Activated naive CD4-positive, alpha-beta T cell treated with anti-CD3 and anti-CD28 coated beads, Interleukin-2, amount 10 ng/mL, durations not matched to agents 5 hours and 36 hours (primary cell): Measurements from ENCODE around the gene ZNF563. TPM values are rescaled to one million over a fixed set of nuclear protein-coding genes. Genes with fewer than 3 reads are reported as not detected.

Source experiments
- total RNA-seq, 2 experiments: library from RNA; stranded (reverse); gene quantifications; one replicate each; pipeline ENCODE4 v1.2.3, GENCODE V29; 2021

ZNF563 gene
- total RNA-seq: 1 to 10 TPM; 3.7 to 4.4 TPM

GRCh38 chr19:12333162-12334159, at the start of gene ZNF563:
ZNF563 (minus strand) TSS chr19:12333633; CDS start chr19:12333482, 151 bp downstream.

GRCh38 chr19:12365236-12366162, 32.1 kb upstream of the ZNF563 start, which contains the start of gene ZNF442:
ZNF442 (minus strand) TSS chr19:12365683; CDS start chr19:12363631, 2,052 bp downstream.

GRCh38 chr19:12294249-12295158, 38.9 kb downstream of the ZNF563 start, which contains the start of gene ZNF44:
ZNF44 (minus strand) TSS chr19:12294883; CDS start chr19:12294694, 189 bp downstream.

Other genes starting within 250 kb of the ZNF563 start
- 1 to 10 TPM; 3.9 to 6.1 TPM for gene ZNF20, start 193.3 kb downstream of the ZNF563 start, total RNA-seq
- 1 to 10 TPM; 6.0 to 6.4 TPM for gene ZNF625, start 176.9 kb downstream of the ZNF563 start, total RNA-seq
- 10 to 100 TPM; 15.4 to 16.4 TPM for gene ZNF136, start 170.5 kb downstream of the ZNF563 start, total RNA-seq
- 10 to 100 TPM; 15.7 to 16.9 TPM for gene ZNF44, start 38.8 kb downstream of the ZNF563 start, total RNA-seq
- gene ZNF442, start 32.0 kb upstream of the ZNF563 start, total RNA-seq: under 1 TPM; 0.60 TPM
- 1 to 10 TPM; 6.9 to 7.0 TPM for gene ZNF799, start 67.6 kb upstream of the ZNF563 start, total RNA-seq
- 1 to 10 TPM; 6.5 to 6.7 TPM for gene ZNF443, start 107.4 kb upstream of the ZNF563 start, total RNA-seq
- gene ZNF709, start 151.2 kb upstream of the ZNF563 start, total RNA-seq: 1 to 10 TPM; 3.2 to 5.7 TPM
- 10 to 100 TPM; 11.7 to 11.8 TPM for gene ZNF564, start 217.8 kb upstream of the ZNF563 start, total RNA-seq